ENCODE measurements around the gene FGF5.
"Not testable (repeated sequence)": the region's sequence is repeated elsewhere in the genome, so short reads cannot be mapped to it uniquely, and the experiment has no call there.

The FGF5 gene

GRCh38 chr4:80268936-80269335 lies 2.5 kb downstream of the FGF5 start:
- peak overlapping the region; percentile 99 for H3K4me3 ChIP-seq (ENCODE audit: low read depth, low read length)

DNA sequence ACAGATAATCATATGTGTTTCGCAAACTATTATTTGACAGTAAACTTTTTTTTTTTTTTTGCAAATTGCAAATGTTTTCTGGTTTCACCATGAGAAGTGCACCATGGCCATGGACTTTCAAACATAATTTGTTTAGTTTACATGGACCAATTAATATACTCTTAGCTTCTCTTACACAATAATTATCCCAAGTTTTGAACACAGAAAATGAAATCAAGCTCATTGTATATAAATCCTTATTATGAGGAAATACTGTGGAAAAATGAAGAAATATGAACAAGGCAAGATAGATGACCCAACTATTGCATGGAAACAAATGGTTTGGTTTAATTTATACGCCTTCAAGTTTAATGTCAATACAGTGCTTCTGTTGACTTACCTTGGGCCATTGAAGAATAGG lies 3.9 kb downstream of the FGF5 start:
- TF ChIP-seq CTCF (IDR thresholded peaks at IDR 0.05; ENCODE audit: low read depth, low read length), result no peak
- H3K4me3 ChIP-seq (ENCODE audit: low read depth, low read length), result peak overlapping the region; percentile 99

More at GRCh38 chr4:80268936-80269335, 2.5 kb downstream of the FGF5 start:
- no peak for TF ChIP-seq CTCF (IDR thresholded peaks at IDR 0.05; ENCODE audit: low read depth, low read length)

GRCh38 chr4:80270868-80271267 lies 4.4 kb downstream of the FGF5 start:
- peak overlapping the region; percentile 99 for H3K4me3 ChIP-seq (ENCODE audit: low read depth, low read length)
- TF ChIP-seq CTCF (IDR thresholded peaks at IDR 0.05; ENCODE audit: low read depth, low read length), result no peak

DNA sequence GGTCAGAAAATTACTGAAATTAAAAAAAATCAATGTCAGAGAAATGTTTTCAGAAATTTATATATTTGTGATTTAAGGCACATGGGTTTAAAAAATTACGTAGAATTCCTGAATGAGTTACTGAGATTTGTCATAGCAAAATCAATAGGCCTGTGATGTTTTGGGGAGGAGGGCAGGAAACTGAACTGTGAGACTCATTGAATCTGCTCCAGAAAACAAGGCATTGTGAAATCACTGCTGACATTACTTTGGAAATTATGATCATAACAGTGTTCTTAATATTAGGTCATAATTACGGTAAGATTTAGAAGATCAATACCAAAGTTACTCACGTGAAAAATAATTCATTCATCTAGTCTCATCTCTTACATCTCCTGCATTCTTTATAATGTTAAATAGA lies 5.3 kb downstream of the FGF5 start:
- H3K4me3 ChIP-seq (ENCODE audit: low read depth, low read length), result peak overlapping the region; percentile 99
- no peak for TF ChIP-seq CTCF (IDR thresholded peaks at IDR 0.05; ENCODE audit: low read depth, low read length)

GRCh38 chr4:80276931-80277330 lies 10.5 kb downstream of the FGF5 start:
- H3K4me3 ChIP-seq (ENCODE audit: low read depth, low read length), result no peak overlapping the region
- no peak for TF ChIP-seq CTCF (IDR thresholded peaks at IDR 0.05; ENCODE audit: low read depth, low read length)

DNA sequence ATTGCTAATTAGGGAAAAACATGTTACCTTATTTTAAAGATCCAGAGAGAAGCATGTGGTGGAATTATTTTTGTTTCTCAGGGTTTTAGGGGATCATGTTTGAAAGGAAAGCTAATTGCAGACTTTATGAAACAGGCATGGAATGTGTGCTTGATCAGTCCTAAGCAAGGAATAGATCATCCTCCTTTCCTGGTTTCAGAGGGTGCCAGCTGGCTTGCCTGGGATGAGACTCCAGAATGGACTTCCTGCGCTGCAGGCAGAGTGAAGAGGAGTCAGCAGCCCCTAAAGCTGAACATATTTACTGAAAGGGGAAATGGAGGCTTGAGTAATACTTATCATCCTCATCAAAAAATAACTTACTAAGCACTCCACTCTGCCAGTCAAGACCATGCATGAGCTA lies 13.3 kb downstream of the FGF5 start:
- TF ChIP-seq CTCF (IDR thresholded peaks at IDR 0.05; ENCODE audit: low read depth, low read length), result no peak
- H3K4me3 ChIP-seq (ENCODE audit: low read depth, low read length), result no peak overlapping the region

- H3K4me3 ChIP-seq (ENCODE audit: low read depth, low read length), result no peak overlapping the region
- no peak for TF ChIP-seq CTCF (IDR thresholded peaks at IDR 0.05; ENCODE audit: low read depth, low read length)
These were observed 20.0 kb downstream of the FGF5 start for GRCh38 chr4:80286451-80286850.

- H3K4me3 ChIP-seq (ENCODE audit: low read depth, low read length), result not testable (repeated sequence)
These were observed 24.2 kb downstream of the FGF5 start for GRCh38 chr4:80290665-80291064.
